Transverse colon (tissue), 4 donors: ENCODE measurements around the gene FOXD4.
"Not testable (repeated sequence)": the region's sequence is repeated elsewhere in the genome, so short reads cannot be mapped to it uniquely, and the experiment has no call there.

Source experiments
- CTCF ChIP-seq, 5 experiments: fragments of 200-600 bp in 3 of 5; fragments of 450-650 bp in 2 of 5; sonication (generic) in 3 of 5; IDR thresholded peaks; 1 replicate in 2 of 5; 2 replicates in 3 of 5; pipeline ENCODE4 v1.5.1; 2016 to 2017; ENCODE audit warnings: antibody characterized with exemption in 5 of 5, inconsistent platforms in 3 of 5, mild to moderate bottlenecking in 2 of 5, moderate library complexity in 1 of 5
- POLR2A ChIP-seq: fragments of 450-650 bp; IDR thresholded peaks from one replicate; pipeline ENCODE4 v1.6.1; 2016; ENCODE audit warnings: antibody characterized with exemption, mild to moderate bottlenecking, moderate library complexity
- POLR2AphosphoS5 ChIP-seq, 3 donors: sonication (generic); formaldehyde crosslinking; IDR thresholded peaks; one replicate each; pipeline ENCODE4 v1.6.1; 2016; ENCODE audit warnings: antibody characterized with exemption in 3 of 3

DNA sequence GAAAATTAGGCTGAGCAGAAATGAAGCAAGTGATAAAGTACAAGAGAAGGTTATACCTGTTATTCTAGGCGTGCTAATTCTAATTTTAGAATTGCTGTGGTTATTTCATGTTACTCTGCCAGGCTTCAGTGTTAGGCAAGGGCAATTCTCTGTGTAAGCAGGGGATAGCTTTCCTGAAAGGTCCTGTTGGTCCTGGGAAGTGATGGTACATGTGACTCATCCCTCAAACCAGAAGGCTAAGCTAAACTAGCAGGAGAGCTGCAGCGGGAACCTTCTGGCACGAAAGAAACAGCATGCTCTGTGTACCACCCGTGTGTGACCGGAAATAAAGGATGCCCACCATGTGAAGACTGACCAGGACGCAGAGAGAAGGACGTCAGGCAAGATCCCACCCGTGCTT lies 8.7 kb downstream of the FOXD4 start:
- not testable (repeated sequence) for TF ChIP-seq CTCF (IDR thresholded peaks at IDR 0.05); POLR2A; POLR2AphosphoS5 (IDR thresholded peaks at IDR 0.05)
